HG03025 (cell line): Measurements from ENCODE around the gene KIF23.
"Not testable (repeated sequence)": the region's sequence is repeated elsewhere in the genome, so short reads cannot be mapped to it uniquely, and the experiment has no call there.

Source experiments
- ATAC-seq: cut with Tn5 transposase; IDR thresholded peaks from one replicate; pipeline ENCODE4 v1.9.1; 2021; ENCODE audit warnings: mild to moderate bottlenecking, moderate library complexity; ENCODE audit not compliant: unreplicated experiment, low FRiP score

KIF23 gene

GRCh38 chr15:69434238-69434637 lies 20.1 kb downstream of the KIF23 start:
- ATAC-seq, result no peak

- no peak for ATAC-seq
These were observed 20.5 kb downstream of the KIF23 start for GRCh38 chr15:69434679-69435078.

GRCh38 chr15:69435985-69436384 lies 21.8 kb downstream of the KIF23 start:
- no peak for ATAC-seq

DNA sequence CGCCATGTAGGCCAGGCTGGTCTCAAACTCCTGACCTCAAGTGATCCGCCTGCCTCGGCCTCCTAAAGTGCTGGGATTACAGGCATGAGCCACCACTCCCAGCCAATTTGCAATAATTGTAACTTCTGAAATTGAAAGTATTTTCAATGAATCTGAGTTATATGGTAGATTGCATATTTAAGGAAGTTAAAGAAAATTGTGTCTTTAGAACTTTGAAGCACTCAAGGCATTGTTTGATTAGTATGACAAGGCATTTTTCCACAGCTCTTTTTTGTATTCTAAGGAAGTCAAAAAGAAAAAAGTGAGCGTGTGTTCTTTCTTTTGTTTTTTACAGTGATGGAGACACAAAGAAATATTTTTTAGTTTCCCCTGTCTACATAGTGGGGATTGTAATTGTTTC lies 22.8 kb downstream of the KIF23 start:
- no peak for ATAC-seq

- no peak for ATAC-seq
These were observed 25.5 kb downstream of the KIF23 start for GRCh38 chr15:69439623-69440022.

DNA sequence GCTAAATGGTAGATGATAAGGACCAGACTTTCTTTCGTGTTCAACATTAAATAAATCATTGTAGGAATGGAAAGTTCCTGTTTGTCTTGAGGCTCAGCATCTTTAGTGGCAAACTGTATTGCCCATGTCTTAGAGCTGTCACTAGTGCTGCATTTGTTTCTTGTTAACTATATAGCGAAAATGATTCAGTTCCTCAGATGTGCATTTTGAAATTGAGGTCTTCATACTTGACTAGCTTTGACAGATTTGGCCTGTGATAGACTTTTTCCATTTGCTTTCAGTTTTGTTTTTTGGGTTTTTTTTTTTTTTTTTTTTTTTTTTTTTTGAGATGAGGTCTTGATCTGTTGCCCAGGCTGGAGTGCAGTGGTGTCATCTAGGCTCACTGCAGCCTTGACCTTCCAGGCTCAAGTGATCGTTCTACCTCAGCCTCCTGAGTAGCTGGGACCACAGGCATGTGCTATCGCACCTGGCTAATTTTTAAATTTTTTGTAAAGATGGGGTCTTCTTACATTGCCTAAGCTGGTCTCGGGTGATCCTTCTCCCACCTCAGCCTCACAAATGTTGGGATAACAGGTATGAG lies 29.0 kb downstream of the KIF23 start:
- ATAC-seq, result no peak

DNA sequence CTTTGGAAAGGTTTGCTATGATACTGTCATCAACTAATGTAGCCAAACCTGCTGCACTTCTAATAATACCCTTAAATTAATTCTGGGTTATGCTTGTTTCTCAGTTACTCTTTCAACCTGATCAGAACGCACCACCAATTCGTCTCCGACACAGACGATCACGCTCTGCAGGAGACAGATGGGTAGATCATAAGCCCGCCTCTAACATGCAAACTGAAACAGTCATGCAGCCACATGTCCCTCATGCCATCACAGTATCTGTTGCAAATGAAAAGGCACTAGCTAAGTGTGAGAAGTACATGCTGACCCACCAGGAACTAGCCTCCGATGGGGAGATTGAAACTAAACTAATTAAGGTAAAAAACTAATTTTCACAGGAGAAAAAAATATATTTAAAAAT lies 30.5 kb downstream of the KIF23 start:
- no peak for ATAC-seq

GRCh38 chr15:69446953-69447352 lies 32.8 kb downstream of the KIF23 start:
- ATAC-seq, result no peak

DNA sequence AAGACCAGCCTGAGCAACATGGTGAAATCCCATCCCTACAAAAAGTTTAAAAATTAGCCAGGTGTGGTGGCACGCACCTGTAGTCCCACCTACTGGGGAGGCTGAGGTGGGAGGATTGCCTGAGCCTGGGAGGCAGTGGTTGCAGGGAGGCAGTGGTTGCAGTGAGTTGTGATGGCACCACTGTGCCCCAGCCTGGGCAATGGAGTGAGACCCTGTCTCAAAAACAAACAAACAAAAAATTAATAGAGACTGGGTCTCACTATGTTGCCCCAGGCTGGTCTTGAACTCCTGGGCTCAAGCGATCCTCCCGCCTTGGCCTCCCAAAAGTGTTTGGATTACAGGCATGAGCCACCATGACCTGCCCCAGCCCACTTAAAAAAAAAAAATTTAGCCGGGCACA lies 36.1 kb downstream of the KIF23 start:
- not testable (repeated sequence) for ATAC-seq

- ATAC-seq, result no peak
These were observed 37.0 kb downstream of the KIF23 start for GRCh38 chr15:69450968-69451695.

GRCh38 chr15:69451951-69452691 lies 38.0 kb downstream of the KIF23 start:
- peak; percentile 40 for ATAC-seq

GRCh38 chr15:69452692-69453521 lies 38.8 kb downstream of the KIF23 start, which contains the start of gene RPLP1:
Gene RPLP1, plus strand, starts transcription at chr15:69452818. Its CDS starts 131 bp downstream, at chr15:69452949.
- peak; percentile 85 for ATAC-seq

DNA sequence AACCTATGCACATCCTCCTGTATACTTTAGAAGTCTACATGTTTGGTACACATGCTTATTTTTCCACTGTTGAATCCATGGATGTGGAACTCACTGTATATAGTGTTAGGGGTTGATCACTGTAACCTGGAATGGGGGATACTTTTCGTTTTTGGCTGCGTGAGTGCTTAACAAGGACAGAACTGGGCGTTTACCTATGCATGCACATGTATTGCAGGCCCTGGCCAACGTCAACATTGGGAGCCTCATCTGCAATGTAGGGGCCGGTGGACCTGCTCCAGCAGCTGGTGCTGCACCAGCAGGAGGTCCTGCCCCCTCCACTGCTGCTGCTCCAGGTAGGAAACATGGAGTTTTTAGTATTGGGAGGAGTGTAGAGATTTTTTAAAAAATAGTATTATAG lies 40.8 kb downstream of the KIF23 start:
- ATAC-seq, result no peak

GRCh38 chr15:69456208-69457166 lies 42.3 kb downstream of the KIF23 start:
- no peak for ATAC-seq

DNA sequence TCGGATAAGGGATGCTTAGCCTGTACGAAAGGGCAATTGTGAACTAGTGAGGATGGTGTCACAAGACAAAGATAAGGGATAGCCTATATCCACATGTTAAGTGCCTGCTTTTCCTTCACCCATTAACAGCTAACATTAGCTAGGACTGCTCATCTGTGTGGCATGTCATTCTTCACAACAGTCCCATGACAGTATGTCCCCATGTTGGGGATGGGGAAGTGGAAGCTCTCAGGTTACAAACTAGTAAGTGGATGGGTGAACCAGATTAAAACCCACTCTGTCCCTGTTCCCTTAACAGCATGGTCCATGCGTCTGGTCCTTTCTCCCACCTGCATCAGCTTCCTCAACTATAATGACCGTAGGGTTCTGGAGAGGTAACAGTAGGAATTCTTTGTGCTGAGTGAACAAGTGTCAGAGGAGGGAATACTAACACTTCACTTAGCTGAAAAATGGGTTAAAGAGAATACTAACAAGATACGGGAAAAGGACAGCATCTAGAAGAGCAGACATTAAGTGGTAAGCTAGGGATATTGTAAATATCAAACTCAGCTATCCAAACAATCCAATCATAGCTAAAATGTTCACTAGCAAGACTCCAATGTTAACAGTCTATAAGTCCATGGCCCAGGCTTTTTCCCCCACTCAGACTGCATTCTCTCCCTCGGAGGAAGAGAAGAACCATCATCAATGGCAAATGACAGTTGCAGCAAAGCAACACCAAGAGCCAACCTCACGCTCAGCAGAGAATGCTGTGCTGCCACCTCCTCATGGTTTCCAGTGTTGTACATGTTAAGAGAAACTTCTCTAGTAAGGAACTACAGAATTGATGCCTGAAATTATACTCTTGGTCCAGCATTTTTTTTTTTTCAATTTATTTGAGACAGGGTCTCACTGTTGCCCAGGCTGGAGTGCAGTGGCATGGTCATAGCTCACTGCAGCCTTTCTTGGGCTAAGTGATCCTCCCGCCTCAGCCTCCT lies 43.4 kb downstream of the KIF23 start:
- ATAC-seq, result no peak

DNA sequence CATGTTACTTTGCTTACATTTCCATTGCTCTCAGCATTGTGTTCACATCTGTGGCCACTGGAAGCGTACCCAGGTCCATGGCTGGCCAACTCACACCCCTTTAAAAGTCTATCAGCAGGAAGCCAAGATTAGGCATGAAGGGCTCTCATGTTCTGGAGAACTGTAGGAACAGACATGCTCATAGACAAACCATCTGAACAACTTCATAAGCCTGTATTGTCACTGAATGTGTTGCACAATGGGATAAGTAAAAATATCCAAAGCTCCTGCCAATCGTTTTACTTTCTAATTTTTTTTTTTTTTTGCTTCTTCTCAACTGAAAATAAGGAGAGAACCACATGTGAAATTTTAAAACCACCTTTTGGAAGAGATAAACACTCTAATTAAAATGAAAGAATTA lies 44.9 kb downstream of the KIF23 start:
- no peak for ATAC-seq

DNA sequence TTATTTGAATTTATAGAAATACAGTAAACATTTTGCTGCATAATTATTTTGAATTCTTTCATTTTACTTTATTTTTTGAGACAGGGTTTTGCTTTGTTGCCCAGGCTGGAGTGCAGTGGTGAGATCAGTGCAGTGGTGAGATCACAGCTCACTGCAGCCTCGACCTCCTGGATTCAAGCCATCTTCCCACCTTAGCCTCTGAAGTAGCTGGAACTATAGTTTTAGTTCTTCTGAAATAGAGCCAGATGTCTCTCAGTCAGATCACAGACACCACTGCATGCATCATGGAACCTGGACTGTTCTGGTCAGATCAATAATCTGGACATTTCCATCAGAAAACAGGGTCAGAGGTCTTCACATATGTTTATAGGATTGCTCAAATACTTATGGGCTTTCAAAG lies 46.3 kb downstream of the KIF23 start:
- no peak for ATAC-seq

GRCh38 chr15:69462030-69462492 lies 47.9 kb downstream of the KIF23 start:
- no peak for ATAC-seq
